ENCODE measurements around the gene CSAD. TPM values are rescaled to one million over a fixed set of nuclear protein-coding genes. Genes with fewer than 3 reads are reported as not detected.
"Not testable (repeated sequence)": the region's sequence is repeated elsewhere in the genome, so short reads cannot be mapped to it uniquely, and the experiment has no call there.

The CSAD gene
- total and polyA plus RNA-seq, 7 experiments from 2014 or later: 1.3 to 76.3 (median 66.0) TPM

- peaks cover 5 to 21% (median 7%) of the 10 kb centered on the region in 3 experiments for H3K36me3 ChIP-seq (ENCODE audit: control insufficient read depth in 2 of 3, insufficient read depth in 3 of 3, low read length in 3 of 3)
- intact Hi-C loops (cut with micrococcal nuclease); H3K9me3 ChIP-seq (ENCODE audit: control insufficient read depth in 2 of 3, low read length in 3 of 3); H3K4me3 ChIP-seq (ENCODE audit: low read length); H3K27me3 ChIP-seq (ENCODE audit: control insufficient read depth in 2 of 2, insufficient read depth in 2 of 2, low read length in 2 of 2); ATAC-seq; H3K9me3 Mint-ChIP-seq; H3K27me3 Mint-ChIP-seq; DNase-seq: not testable (repeated sequence)
- peak overlapping the region; percentile 46 to 98 (median 97) for H3K27ac Mint-ChIP-seq
- H3K4me1 ChIP-seq (ENCODE audit: control insufficient read depth in 2 of 2, insufficient read depth in 2 of 2, low read length in 2 of 2): peaks cover 30 to 35% of the 10 kb centered on the region in 2 donors
- POLR2A ChIA-PET: interaction anchor here (0.7 to 4.7 kb wide), 5 partner anchors 9 to 284 kb away, joined by 3 to 63 read pairs (median 3); partner anchors contain the start of gene PFDN5
- peak overlapping the region in 8 of 10 donors; percentile 34 to 94 (median 90) for H3K4me3 Mint-ChIP-seq
- peaks cover 3 to 21% (median 16%) of the 10 kb centered on the region in 5 donors for H3K36me3 Mint-ChIP-seq
- CTCF ChIA-PET: interaction anchor here (0.6 kb wide), 1 partner anchor 1127 kb away, joined by 3 read pairs; no protein-coding TSS in a partner anchor
- peak overlapping the region; percentile 92 for H3K27ac ChIP-seq (ENCODE audit: low read depth, low read length)
- H3K4me1 Mint-ChIP-seq: peaks cover 35 to 48% (median 41%) of the 10 kb centered on the region in 7 donors
These were observed 1.9 kb downstream of the CSAD start for GRCh38 chr12:53178803-53179202.

GRCh38 chr12:53177447-53177846 is 3.3 kb downstream of the CSAD start:
- ATAC-seq; H3K4me3 Mint-ChIP-seq; H3K27me3 Mint-ChIP-seq; DNase-seq; H3K27me3 ChIP-seq (ENCODE audit: control insufficient read depth in 2 of 2, insufficient read depth in 2 of 2, low read length in 2 of 2); H3K4me3 ChIP-seq (ENCODE audit: low read length); intact Hi-C loops (cut with micrococcal nuclease); H3K9me3 Mint-ChIP-seq; H3K27ac ChIP-seq (ENCODE audit: low read depth, low read length); H3K9me3 ChIP-seq (ENCODE audit: control insufficient read depth in 2 of 3, low read length in 3 of 3): not testable (repeated sequence)
- ChIA-PET POLR2A (interaction anchor here (0.7 to 1.3 kb wide), 3 partner anchors 26 to 905 kb away, joined by 3 to 5 read pairs (median 3); partner anchors contain the start of gene PFDN5), CTCF (interaction anchor here (0.5 to 1.4 kb wide), 2 partner anchors 15 to 35 kb away, joined by 3 to 5 read pairs; no protein-coding TSS in a partner anchor)
- H3K36me3 ChIP-seq (ENCODE audit: control insufficient read depth in 2 of 3, insufficient read depth in 3 of 3, low read length in 3 of 3): peaks cover 0 to 11% (median 5%) of the 10 kb centered on the region in 3 experiments
- Mint-ChIP-seq H3K4me1 (peaks cover 23 to 35% (median 27%) of the 10 kb centered on the region in 7 donors), H3K27ac (peak overlapping the region in 3 of 9 donors; percentile 31 to 61 (median 31)), H3K36me3 (peaks cover 2 to 17% (median 13%) of the 10 kb centered on the region in 5 donors)
- H3K4me1 ChIP-seq (ENCODE audit: control insufficient read depth in 2 of 2, insufficient read depth in 2 of 2, low read length in 2 of 2): peaks cover 20 to 22% of the 10 kb centered on the region in 2 donors

- H3K36me3 ChIP-seq (ENCODE audit: control insufficient read depth in 2 of 3, insufficient read depth in 3 of 3, low read length in 3 of 3): peaks cover 0 to 12% (median 2%) of the 10 kb centered on the region in 3 experiments
- no peaks in the 10 kb centered on the region for H3K9me3 Mint-ChIP-seq
- no peaks in the 10 kb centered on the region for H3K27me3 Mint-ChIP-seq
- H3K27me3 ChIP-seq (ENCODE audit: control insufficient read depth in 2 of 2, insufficient read depth in 2 of 2, low read length in 2 of 2): no peaks in the 10 kb centered on the region
- H3K27ac ChIP-seq (ENCODE audit: low read depth, low read length): no peak overlapping the region
- H3K4me1 Mint-ChIP-seq: peaks cover 16 to 28% (median 20%) of the 10 kb centered on the region in 7 donors
- ChIA-PET CTCF (interaction anchor here (0.5 to 1.4 kb wide), 2 partner anchors 14 to 35 kb away, joined by 3 to 5 read pairs; no protein-coding TSS in a partner anchor), POLR2A (interaction anchor here (1.0 to 1.3 kb wide), 3 partner anchors 9 to 118 kb away, joined by 3 to 5 read pairs (median 3); partner anchors contain the start of gene PFDN5)
- peaks cover 13 to 15% of the 10 kb centered on the region in 2 donors for H3K4me1 ChIP-seq (ENCODE audit: control insufficient read depth in 2 of 2, insufficient read depth in 2 of 2, low read length in 2 of 2)
- no peak overlapping the region for H3K4me3 ChIP-seq (ENCODE audit: low read length)
- ATAC-seq: no peak
- H3K9me3 ChIP-seq (ENCODE audit: control insufficient read depth in 2 of 3, low read length in 3 of 3): no peaks in the 10 kb centered on the region
- no peak for DNase-seq
- H3K27ac Mint-ChIP-seq: peak overlapping the region in 1 of 9 donors; percentile 31
- peaks cover 3 to 14% (median 9%) of the 10 kb centered on the region in 5 donors for H3K36me3 Mint-ChIP-seq
- H3K4me3 Mint-ChIP-seq: no peak overlapping the region
- intact Hi-C loops (cut with micrococcal nuclease): no loop called here
These were observed 4.0 kb downstream of the CSAD start for GRCh38 chr12:53176750-53177149.

- H3K4me3 Mint-ChIP-seq: no peak overlapping the region
- no peaks in the 10 kb centered on the region for H3K27me3 Mint-ChIP-seq
- ATAC-seq (no peak), DNase-seq (no peak)
- H3K4me1 ChIP-seq (ENCODE audit: control insufficient read depth in 2 of 2, insufficient read depth in 2 of 2, low read length in 2 of 2): peaks cover 6 to 9% of the 10 kb centered on the region in 2 donors
- no peaks in the 10 kb centered on the region for H3K9me3 Mint-ChIP-seq
- intact Hi-C loops (cut with micrococcal nuclease): no loop called here
- CTCF ChIA-PET: interaction anchor here (0.6 to 1.7 kb wide), 5 partner anchors 12 to 121 kb away, joined by 3 to 7 read pairs (median 4); partner anchors contain the start of gene PFDN5
- POLR2A ChIA-PET: interaction anchor here (0.9 to 1.6 kb wide), 4 partner anchors 12 to 32 kb away, joined by 3 to 6 read pairs (median 3); partner anchors contain the start of gene ITGB7
- no peak overlapping the region for H3K27ac Mint-ChIP-seq
- H3K27me3 ChIP-seq (ENCODE audit: control insufficient read depth in 2 of 2, insufficient read depth in 2 of 2, low read length in 2 of 2): no peaks in the 10 kb centered on the region
- no peak overlapping the region for H3K27ac ChIP-seq (ENCODE audit: low read depth, low read length)
- no peaks in the 10 kb centered on the region for H3K9me3 ChIP-seq (ENCODE audit: control insufficient read depth in 2 of 3, low read length in 3 of 3)
- peaks cover 9 to 20% (median 11%) of the 10 kb centered on the region in 7 donors for H3K4me1 Mint-ChIP-seq
- peaks cover 0 to 19% (median 0%) of the 10 kb centered on the region in 3 experiments for H3K36me3 ChIP-seq (ENCODE audit: control insufficient read depth in 2 of 3, insufficient read depth in 3 of 3, low read length in 3 of 3)
- peaks cover 2 to 26% (median 8%) of the 10 kb centered on the region in 5 donors for H3K36me3 Mint-ChIP-seq
- H3K4me3 ChIP-seq (ENCODE audit: low read length): no peak overlapping the region
These were observed 5.7 kb downstream of the CSAD start for GRCh38 chr12:53174881-53175491.

GRCh38 chr12:53173085-53173715 is 7.5 kb downstream of the CSAD start:
- H3K4me3 ChIP-seq (ENCODE audit: low read length): no peak overlapping the region
- Mint-ChIP-seq H3K36me3 (peaks cover 2 to 31% (median 8%) of the 10 kb centered on the region in 5 donors), H3K4me3 (no peak overlapping the region), H3K27ac (no peak overlapping the region), H3K27me3 (no peaks in the 10 kb centered on the region), H3K9me3 (no peaks in the 10 kb centered on the region), H3K4me1 (peaks cover 0 to 11% (median 2%) of the 10 kb centered on the region in 7 donors)
- no peak for DNase-seq
- ChIA-PET CTCF (no interaction called here), POLR2A (interaction anchor here (1.9 kb wide), 1 partner anchor 13 kb away, joined by 4 read pairs; no protein-coding TSS in a partner anchor)
- H3K27ac ChIP-seq (ENCODE audit: low read depth, low read length): no peak overlapping the region
- intact Hi-C loops (cut with micrococcal nuclease): no loop called here
- H3K27me3 ChIP-seq (ENCODE audit: control insufficient read depth in 2 of 2, insufficient read depth in 2 of 2, low read length in 2 of 2): no peaks in the 10 kb centered on the region
- H3K9me3 ChIP-seq (ENCODE audit: control insufficient read depth in 2 of 3, low read length in 3 of 3): no peaks in the 10 kb centered on the region
- no peaks in the 10 kb centered on the region for H3K4me1 ChIP-seq (ENCODE audit: control insufficient read depth in 2 of 2, insufficient read depth in 2 of 2, low read length in 2 of 2)
- peaks cover 0 to 23% (median 0%) of the 10 kb centered on the region in 3 experiments for H3K36me3 ChIP-seq (ENCODE audit: control insufficient read depth in 2 of 3, insufficient read depth in 3 of 3, low read length in 3 of 3)
- ATAC-seq: no peak

GRCh38 chr12:53172352-53172751 is 8.4 kb downstream of the CSAD start:
- Histone ChIP-seq H3K27ac (ENCODE audit: low read depth, low read length) (no peak overlapping the region), H3K9me3 (ENCODE audit: control insufficient read depth in 2 of 3, low read length in 3 of 3) (no peaks in the 10 kb centered on the region), H3K36me3 (ENCODE audit: control insufficient read depth in 2 of 3, insufficient read depth in 3 of 3, low read length in 3 of 3) (peaks cover 0 to 23% (median 0%) of the 10 kb centered on the region in 3 experiments), H3K27me3 (ENCODE audit: control insufficient read depth in 2 of 2, insufficient read depth in 2 of 2, low read length in 2 of 2) (no peaks in the 10 kb centered on the region), H3K4me3 (ENCODE audit: low read length) (no peak overlapping the region), H3K4me1 (ENCODE audit: control insufficient read depth in 2 of 2, insufficient read depth in 2 of 2, low read length in 2 of 2) (no peaks in the 10 kb centered on the region)
- POLR2A ChIA-PET: interaction anchor here (1.9 kb wide), 1 partner anchor 12 kb away, joined by 4 read pairs; no protein-coding TSS in a partner anchor
- no peaks in the 10 kb centered on the region for H3K27me3 Mint-ChIP-seq
- peaks cover 2 to 36% (median 8%) of the 10 kb centered on the region in 5 donors for H3K36me3 Mint-ChIP-seq
- H3K9me3 Mint-ChIP-seq: no peaks in the 10 kb centered on the region
- no peak overlapping the region for H3K27ac Mint-ChIP-seq
- DNase-seq (no peak), ATAC-seq (no peak)
- H3K4me3 Mint-ChIP-seq: no peak overlapping the region
- intact Hi-C loops (cut with micrococcal nuclease): no loop called here
- H3K4me1 Mint-ChIP-seq: peaks cover 0 to 11% (median 2%) of the 10 kb centered on the region in 7 donors
- CTCF ChIA-PET: interaction anchor here (0.6 kb wide), 1 partner anchor 122 kb away, joined by 3 read pairs; no protein-coding TSS in a partner anchor

Measured in naive thymus-derived CD4-positive, alpha-beta T cell (primary cell).